Lung (tissue), 12 donors: ENCODE results near the gene GNPAT. TPM values are rescaled to one million over a fixed set of nuclear protein-coding genes. Genes with fewer than 3 reads are reported as not detected.

Source experiments
- ATAC-seq: fragments of 200-7000 bp; cut with Tn5 transposase; one replicate; pipeline ENCODE4 v1.9.1; 2020; ENCODE audit warnings: moderate number of reproducible peaks; ENCODE audit not compliant: insufficient read depth, low FRiP score
- DNase-seq, 3 donors: peaks; one replicate each; pipeline ENCODE4 v3.0.0-alpha.2; 2013 to 2017
- H3K27ac ChIP-seq, 2 donors: one replicate each; pipeline ENCODE4 v1.5.1; 2013; ENCODE audit warnings: mild to moderate bottlenecking in 2 of 2, moderate library complexity in 2 of 2, control low read depth in 1 of 2, inconsistent platforms in 1 of 2, low read depth in 1 of 2, low read length in 1 of 2
- H3K27me3 ChIP-seq, 3 donors: one replicate each; pipeline ENCODE4 v1.5.1; 2013; ENCODE audit warnings: low read length in 2 of 3; ENCODE audit not compliant: control insufficient read depth in 3 of 3, insufficient read depth in 3 of 3
- H3K36me3 ChIP-seq, 4 donors: one replicate each; pipeline ENCODE4 v1.5.1; 2013; ENCODE audit warnings: low read length in 4 of 4, mild to moderate bottlenecking in 1 of 4, moderate library complexity in 1 of 4; ENCODE audit not compliant: control insufficient read depth in 4 of 4, insufficient read depth in 4 of 4
- H3K4me1 ChIP-seq, 5 donors: one replicate each; pipeline ENCODE4 v1.5.1; 2013; ENCODE audit warnings: low read length in 5 of 5, mild to moderate bottlenecking in 2 of 5, moderate library complexity in 1 of 5; ENCODE audit not compliant: control insufficient read depth in 5 of 5, insufficient read depth in 5 of 5
- H3K4me3 ChIP-seq: one replicate; pipeline ENCODE4 v1.5.1; 2013; ENCODE audit warnings: mild to moderate bottlenecking, control low read depth, moderate library complexity
- H3K9ac ChIP-seq, 2 donors: one replicate each; pipeline ENCODE4 v1.5.1; 2013; ENCODE audit warnings: low read length in 2 of 2, control low read depth in 1 of 2; ENCODE audit not compliant: insufficient read depth in 1 of 2
- H3K9me3 ChIP-seq, 4 donors: one replicate each; pipeline ENCODE4 v1.5.1; 2013; ENCODE audit warnings: low read length in 3 of 4, mild to moderate bottlenecking in 1 of 4, moderate library complexity in 1 of 4; ENCODE audit not compliant: control insufficient read depth in 4 of 4, insufficient read depth in 3 of 4
- CTCF ChIP-seq: IDR thresholded peaks from 2 replicates; pipeline ENCODE4 v1.5.1; 2012; ENCODE audit warnings: mild to moderate bottlenecking; ENCODE audit errors: control extremely low read depth, extremely low read depth
- WGBS, 2 donors: extraction: QIAGEN DNeasy Blood & Tissue Kit; methylation state at CpG; one replicate each; pipeline ENCODE4 v1.1.7; 2013; 5-methylcytosine and 5-hydroxymethylcytosine counted together
- polyA plus RNA-seq, 2 donors: library from polyadenylated mRNA; stranded (reverse); fragments of 200-250 nt; gene quantifications; one replicate each; pipeline ENCODE4 v1.2.1, GENCODE V29; 2013
- total RNA-seq, 2 donors: library from RNA; depleted of rRNA in 1 of 2; stranded (reverse); fragments of >200 nt in 1 of 2; gene quantifications; one replicate each; pipeline ENCODE4 v1.2.1, GENCODE V29; 2014 to 2021
- donor health status: control.
- donor health status: control.
- donor health status: Bipolar disorder and iron deficiency.
- donor health status: healthy.
- donor health status: DM: yes; HTN: yes; CAD: no.

Gene GNPAT
- total and polyA plus RNA-seq, 4 donors, result 24.6 to 50.5 (median 37.1) TPM

- no peak overlapping the region for H3K9ac ChIP-seq
- H3K27me3 ChIP-seq, result no peaks in the 10 kb centered on the region
- no peak for DNase-seq
- no peak for TF ChIP-seq CTCF
- no peak for ATAC-seq
- peaks cover 3 to 14% (median 8%) of the 10 kb centered on the region in 4 donors for H3K36me3 ChIP-seq
- peaks cover 0 to 2% (median 0%) of the 10 kb centered on the region in 4 donors for H3K9me3 ChIP-seq
- H3K4me3 ChIP-seq, result no peak overlapping the region
- H3K27ac ChIP-seq, result no peak overlapping the region
- 81 to 85% methylated on average over 11 of the region's 11 CpGs for WGBS, 2 donors
- H3K4me1 ChIP-seq, result peaks cover 0 to 9% (median 0%) of the 10 kb centered on the region in 5 donors
Measured at GRCh38 chr1:231220801-231221200, 20.2 kb upstream of the GNPAT start.

- DNase-seq, result no peak
- TF ChIP-seq CTCF, result no peak
- peaks cover 0 to 2% (median 0%) of the 10 kb centered on the region in 5 donors for H3K4me1 ChIP-seq
- no peak overlapping the region for H3K27ac ChIP-seq
- ATAC-seq, result no peak
- no peak overlapping the region for H3K4me3 ChIP-seq
- 93 to 96% methylated on average over 7 of the region's 7 CpGs for whole genome bisulfite sequencing, 2 donors
- H3K36me3 ChIP-seq, result peaks cover 15 to 36% (median 21%) of the 10 kb centered on the region in 4 donors
- H3K9ac ChIP-seq, result no peak overlapping the region
- no peaks in the 10 kb centered on the region for H3K27me3 ChIP-seq
- no peaks in the 10 kb centered on the region for H3K9me3 ChIP-seq
Measured at GRCh38 chr1:231226156-231226555, 14.9 kb upstream of the GNPAT start.

GRCh38 chr1:231231511-231231910, 9.5 kb upstream of the GNPAT start:
- peaks cover 5 to 18% (median 9%) of the 10 kb centered on the region in 4 donors for H3K36me3 ChIP-seq
- H3K27ac ChIP-seq, result no peak overlapping the region
- H3K4me1 ChIP-seq, result peaks cover 0 to 5% (median 0%) of the 10 kb centered on the region in 5 donors
- WGBS, 2 donors, result 96 to 98% methylated on average over 10 of the region's 10 CpGs
- H3K9me3 ChIP-seq, result no peaks in the 10 kb centered on the region
- no peaks in the 10 kb centered on the region for H3K27me3 ChIP-seq
- ATAC-seq (no peak), DNase-seq (no peak)
- TF ChIP-seq CTCF, result no peak
- H3K9ac ChIP-seq, result no peak overlapping the region
- no peak overlapping the region for H3K4me3 ChIP-seq
